Occipital lobe (tissue), 2 donors: Measurements from ENCODE around the gene TOMM20. TPM values are rescaled to one million over a fixed set of nuclear protein-coding genes. Genes with fewer than 3 reads are reported as not detected.

Experiments used
- DNase-seq: peaks from one replicate; lab custom pipeline; 2025; lab: John Stamatoyannopoulos, UW
- total RNA-seq: library from RNA; depleted of rRNA; stranded (reverse); fragments of >200 nt; gene quantifications from one replicate; pipeline ENCODE4 v1.2.3, GENCODE V29; 2014

The TOMM20 gene
- total RNA-seq, 1 donor from 2014 or later: 181 TPM

- DNase-seq: no peak
These were observed 5.5 kb upstream of the TOMM20 start for GRCh38 chr1:235134171-235134570.

GRCh38 chr1:235133086-235133485 is 4.4 kb upstream of the TOMM20 start:
- no peak for DNase-seq

GRCh38 chr1:235131961-235132360 is 3.3 kb upstream of the TOMM20 start:
- DNase-seq: no peak

GRCh38 chr1:235130766-235131270 is 2.2 kb upstream of the TOMM20 start:
- no peak for DNase-seq

- no peak for DNase-seq
These were observed 1.3 kb upstream of the TOMM20 start for GRCh38 chr1:235129774-235130570.

- DNase-seq: no peak
These were observed 743 bp downstream of the TOMM20 start for GRCh38 chr1:235127732-235128455.

- no peak for DNase-seq
These were observed 1.4 kb downstream of the TOMM20 start for GRCh38 chr1:235127203-235127602.

GRCh38 chr1:235124665-235125064 is 4.0 kb downstream of the TOMM20 start:
- DNase-seq: no peak

GRCh38 chr1:235124111-235124510 is 4.5 kb downstream of the TOMM20 start:
- DNase-seq: no peak

GRCh38 chr1:235122348-235122747 is 6.3 kb downstream of the TOMM20 start:
- no peak for DNase-seq

GRCh38 chr1:235113183-235113917 is 15.3 kb downstream of the TOMM20 start:
- no peak for DNase-seq

- no peak for DNase-seq
These were observed 16.1 kb downstream of the TOMM20 start for GRCh38 chr1:235112297-235113182.

GRCh38 chr1:235111107-235111506 is 17.5 kb downstream of the TOMM20 start:
- DNase-seq: no peak

- DNase-seq: no peak
These were observed 19.8 kb downstream of the TOMM20 start for GRCh38 chr1:235108876-235109275.

GRCh38 chr1:235108185-235108593 is 20.4 kb downstream of the TOMM20 start:
- DNase-seq: no peak

GRCh38 chr1:235107368-235108184 is 21.1 kb downstream of the TOMM20 start:
- DNase-seq: no peak

GRCh38 chr1:235106457-235106856 is 22.2 kb downstream of the TOMM20 start:
- DNase-seq: no peak

- DNase-seq: no peak
These were observed 23.3 kb downstream of the TOMM20 start for GRCh38 chr1:235105051-235106043.

- peak; percentile 24 for DNase-seq
These were observed 25.6 kb downstream of the TOMM20 start for GRCh38 chr1:235102993-235103411.
